Right ventricle myocardium superior (tissue), 1 donor: ENCODE data around the gene CCDC154. TPM values are rescaled to one million over a fixed set of nuclear protein-coding genes. Genes with fewer than 3 reads are reported as not detected.

Experiments
- ATAC-seq: fragments of 200-7000 bp; cut with Tn5 transposase; one replicate; pipeline ENCODE4 v1.9.1; 2020; ENCODE audit warnings: mild to moderate bottlenecking; ENCODE audit not compliant: poor library complexity
- DNase-seq: peaks from one replicate; pipeline ENCODE4 v3.0.0-alpha.2; 2020
- intact Hi-C: fragments of 100-400 bp; cut with DNase I; formaldehyde crosslinking; loops from one replicate; pipeline ENCODE4 v1.11.2; 2022
- total RNA-seq: library from RNA; stranded (reverse); fragmentation: NEBNext Ultra II Directional; extraction: Animal tissue kit (Norgen Biotek cat#: 25700); gene quantifications from one replicate; pipeline ENCODE4 v1.2.1, GENCODE V29; 2021
- donor health status: DM: no; HTN: yes; CAD: no; lungs with severe emphysema.

The CCDC154 gene
- total RNA-seq, 1 donor from 2014 or later: 0.81 TPM

- intact Hi-C loops: no loop called here
- ATAC-seq: no peak
- DNase-seq: no peak
Measured at GRCh38 chr16:1458336-1458976, 14.1 kb upstream of the CCDC154 start.

- no peak for ATAC-seq
Measured at GRCh38 chr16:1457489-1458245, 13.3 kb upstream of the CCDC154 start.

DNA sequence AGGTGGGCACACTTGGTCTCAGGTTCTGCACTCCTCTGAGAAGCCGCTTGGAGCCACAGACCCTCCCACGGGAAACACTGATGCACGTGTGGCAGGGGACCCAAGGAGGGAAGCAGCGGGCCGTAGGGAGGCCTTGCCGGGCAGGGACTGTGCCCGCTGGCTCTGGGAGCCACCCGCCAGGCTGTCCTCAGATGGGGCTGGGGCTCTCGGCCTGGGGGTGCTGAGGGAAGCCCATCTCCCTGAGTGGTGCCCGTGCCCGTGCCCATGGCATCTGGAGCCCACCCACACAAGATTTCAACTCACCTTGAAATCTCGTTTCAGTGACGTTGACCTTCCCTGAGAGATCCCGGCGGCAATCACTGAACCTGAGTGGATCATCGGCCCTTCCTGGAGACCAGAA is 12.6 kb upstream of the CCDC154 start:
- intact Hi-C loops: no loop called here
- DNase-seq (no peak), ATAC-seq (no peak)

More at GRCh38 chr16:1457489-1458245, 13.3 kb upstream of the CCDC154 start:
- intact Hi-C loops: no loop called here
- no peak for DNase-seq

DNA sequence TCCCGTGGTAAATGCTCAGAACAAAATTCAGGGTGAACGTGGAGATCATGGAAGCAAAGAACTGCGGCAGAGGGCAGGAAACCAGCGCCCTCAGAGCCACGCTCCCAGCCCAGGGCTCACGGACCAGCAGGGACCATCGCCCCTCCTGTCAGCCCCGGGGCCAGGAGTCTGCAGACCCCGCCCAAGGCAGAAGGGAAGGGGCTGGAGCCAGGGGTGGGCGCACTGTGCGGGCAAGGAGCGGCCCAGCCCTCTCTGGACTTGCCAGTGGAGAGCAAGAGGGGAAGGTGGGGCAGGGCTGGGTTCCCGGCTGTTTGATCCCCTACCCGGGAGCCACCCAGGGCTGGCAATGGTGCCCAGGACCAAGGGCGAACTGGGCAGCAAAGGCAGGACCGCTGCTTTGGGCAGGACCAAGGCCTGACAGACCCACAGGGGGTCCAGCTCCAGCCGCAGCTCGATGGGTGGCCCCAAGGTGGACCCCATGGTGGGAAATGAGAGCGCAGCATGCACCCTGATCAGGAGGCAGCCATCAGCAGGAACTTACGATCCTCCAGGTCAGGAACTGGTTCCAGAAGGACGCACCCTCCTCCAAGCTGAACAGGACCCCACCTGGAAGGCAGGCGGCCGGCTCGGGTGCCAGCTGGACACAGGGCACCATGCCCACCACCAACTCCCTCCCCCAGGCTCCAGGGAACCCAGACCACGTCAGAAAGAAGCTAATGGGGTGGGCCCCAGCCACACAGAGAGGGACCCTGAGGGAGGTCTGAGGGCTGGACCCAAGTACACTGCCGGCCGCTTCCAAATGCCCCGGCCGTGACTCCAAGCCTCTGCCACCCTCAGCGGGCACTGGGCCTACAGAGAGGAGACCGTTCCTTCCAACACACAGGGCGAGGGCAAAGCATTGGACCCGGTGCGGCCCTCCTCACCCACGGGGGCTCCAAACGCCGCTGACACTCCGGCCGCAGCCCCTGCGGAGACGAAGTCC is 11.1 kb upstream of the CCDC154 start:
- intact Hi-C loops: no loop called here
- ATAC-seq (no peak), DNase-seq (no peak)

DNA sequence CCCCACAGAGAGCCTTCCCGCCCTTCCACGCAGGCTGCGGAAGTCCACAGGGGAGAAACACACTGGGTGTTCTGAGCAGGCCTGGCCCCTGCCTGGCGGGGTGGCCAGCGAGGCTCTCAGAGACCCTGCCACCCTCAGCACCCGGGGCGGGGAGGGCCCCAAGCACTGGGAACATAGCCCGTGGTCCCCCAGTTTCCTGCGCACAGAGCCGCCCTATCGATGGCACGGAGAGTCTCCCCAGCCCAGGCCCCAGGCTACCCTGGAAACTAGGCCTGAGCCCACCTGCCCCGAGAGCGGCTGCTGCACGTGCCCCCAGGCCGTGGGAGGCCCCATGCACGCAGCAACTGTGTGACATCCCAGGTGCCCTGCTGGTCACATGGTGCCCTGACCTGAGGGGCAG is 10.2 kb upstream of the CCDC154 start:
- no peak for DNase-seq
- no peak for ATAC-seq
- intact Hi-C loops: no loop called here

DNA sequence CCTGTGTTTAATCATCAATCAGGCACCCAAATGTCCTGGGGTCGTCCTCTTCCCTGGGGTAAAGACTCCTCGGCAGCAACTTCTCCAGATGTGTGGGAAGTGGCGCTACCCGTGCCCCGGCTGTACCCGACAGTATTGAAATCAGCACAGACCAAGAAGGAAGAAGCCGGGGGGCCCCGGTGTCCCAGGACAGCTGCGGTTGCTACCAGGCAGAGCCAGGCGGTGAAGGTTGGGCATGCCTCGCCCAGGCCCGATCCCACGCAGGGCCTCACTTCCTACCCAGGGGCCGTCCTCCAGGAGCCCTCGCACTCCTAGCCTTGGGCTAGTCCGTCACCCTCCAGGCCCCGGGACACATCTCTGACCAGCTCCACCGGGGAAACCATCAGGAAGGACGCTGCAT is 9.0 kb upstream of the CCDC154 start:
- intact Hi-C loops: no loop called here
- DNase-seq: no peak
- no peak for ATAC-seq

GRCh38 chr16:1452530-1452929 is 8.2 kb upstream of the CCDC154 start:
- intact Hi-C loops: no loop called here
- DNase-seq (no peak), ATAC-seq (no peak)

DNA sequence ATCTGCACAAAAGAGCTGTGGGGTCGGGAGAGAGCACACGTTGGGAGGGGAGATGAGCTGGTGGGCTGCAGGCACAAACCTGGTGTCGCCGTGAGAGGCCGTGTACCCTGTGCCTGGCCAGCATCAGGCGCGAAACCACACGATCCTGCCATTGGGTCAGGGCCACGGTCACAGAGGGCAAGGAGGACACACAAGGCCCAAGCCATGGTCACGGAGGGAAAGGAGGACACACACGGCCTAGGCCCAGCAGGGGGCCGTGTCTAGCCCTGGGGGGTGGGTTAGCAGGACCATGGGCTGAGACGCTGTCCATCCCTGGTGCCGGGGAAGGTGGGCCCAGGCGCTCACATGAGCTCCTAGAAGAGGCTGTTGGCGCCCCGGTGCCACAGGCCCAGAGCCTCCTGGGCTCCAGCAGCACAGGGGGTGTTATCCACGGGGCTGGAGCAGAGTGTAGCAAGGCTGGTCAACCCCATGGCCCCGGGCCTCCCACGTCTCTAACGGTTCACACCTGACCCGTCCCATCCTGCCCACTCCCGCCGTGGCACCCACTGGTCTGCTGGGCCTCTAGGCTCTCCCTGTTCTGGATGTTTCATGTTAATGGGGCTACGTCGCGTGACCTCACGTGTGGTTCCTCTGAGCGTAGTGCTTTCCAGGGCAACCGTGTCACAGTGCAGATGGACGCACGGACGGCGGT is 7.5 kb upstream of the CCDC154 start:
- intact Hi-C loops: no loop called here
- no peak for DNase-seq
- ATAC-seq: no peak

GRCh38 chr16:1450841-1451240 is 6.5 kb upstream of the CCDC154 start:
- DNase-seq: no peak
- intact Hi-C loops: no loop called here
- ATAC-seq: no peak

- intact Hi-C loops: no loop called here
- ATAC-seq (no peak), DNase-seq (no peak)
Measured at GRCh38 chr16:1450218-1450617, 5.9 kb upstream of the CCDC154 start.

- DNase-seq (no peak), ATAC-seq (no peak)
- intact Hi-C loops: no loop called here
Measured at GRCh38 chr16:1449201-1449788, 4.9 kb upstream of the CCDC154 start.

DNA sequence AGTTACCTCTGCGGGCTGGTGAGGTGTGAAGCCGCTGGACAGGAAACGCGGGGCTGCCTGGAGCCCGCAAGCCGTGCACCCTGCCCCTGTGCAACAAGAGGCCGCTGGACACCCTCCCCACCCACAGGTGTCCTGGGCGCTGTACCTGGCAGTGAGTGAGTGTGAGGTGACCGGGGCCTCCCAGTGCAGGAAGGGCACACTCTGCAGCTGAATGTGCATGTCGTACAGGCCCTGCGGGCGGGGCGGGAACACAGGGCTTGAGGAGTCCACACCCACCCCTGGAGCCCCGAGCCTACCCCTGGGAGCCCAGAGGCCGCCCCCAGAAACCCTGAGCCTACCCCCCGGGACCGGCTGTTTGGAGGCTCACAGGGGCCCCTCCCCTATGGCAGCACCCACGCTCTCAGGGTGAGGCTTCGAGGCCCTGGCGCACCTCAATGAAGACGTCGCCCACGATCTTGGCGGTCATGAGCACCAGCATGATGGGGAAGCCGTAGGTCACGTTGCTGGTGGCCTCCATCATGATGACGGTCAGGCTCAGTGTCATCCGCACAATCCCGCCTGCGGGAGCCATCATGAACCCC is 4.3 kb upstream of the CCDC154 start:
- ATAC-seq (no peak), DNase-seq (no peak)
- intact Hi-C loops: no loop called here

- no peak for ATAC-seq
- no peak for DNase-seq
- intact Hi-C loops: no loop called here
Measured at GRCh38 chr16:1447965-1448364, 3.6 kb upstream of the CCDC154 start.

- intact Hi-C loops: no loop called here
- ATAC-seq: no peak
- DNase-seq: no peak
Measured at GRCh38 chr16:1446296-1447080, 2.1 kb upstream of the CCDC154 start.

GRCh38 chr16:1445518-1446203 is 1.3 kb upstream of the CCDC154 start:
- ATAC-seq: no peak
- intact Hi-C loops: no loop called here
- DNase-seq: no peak

DNA sequence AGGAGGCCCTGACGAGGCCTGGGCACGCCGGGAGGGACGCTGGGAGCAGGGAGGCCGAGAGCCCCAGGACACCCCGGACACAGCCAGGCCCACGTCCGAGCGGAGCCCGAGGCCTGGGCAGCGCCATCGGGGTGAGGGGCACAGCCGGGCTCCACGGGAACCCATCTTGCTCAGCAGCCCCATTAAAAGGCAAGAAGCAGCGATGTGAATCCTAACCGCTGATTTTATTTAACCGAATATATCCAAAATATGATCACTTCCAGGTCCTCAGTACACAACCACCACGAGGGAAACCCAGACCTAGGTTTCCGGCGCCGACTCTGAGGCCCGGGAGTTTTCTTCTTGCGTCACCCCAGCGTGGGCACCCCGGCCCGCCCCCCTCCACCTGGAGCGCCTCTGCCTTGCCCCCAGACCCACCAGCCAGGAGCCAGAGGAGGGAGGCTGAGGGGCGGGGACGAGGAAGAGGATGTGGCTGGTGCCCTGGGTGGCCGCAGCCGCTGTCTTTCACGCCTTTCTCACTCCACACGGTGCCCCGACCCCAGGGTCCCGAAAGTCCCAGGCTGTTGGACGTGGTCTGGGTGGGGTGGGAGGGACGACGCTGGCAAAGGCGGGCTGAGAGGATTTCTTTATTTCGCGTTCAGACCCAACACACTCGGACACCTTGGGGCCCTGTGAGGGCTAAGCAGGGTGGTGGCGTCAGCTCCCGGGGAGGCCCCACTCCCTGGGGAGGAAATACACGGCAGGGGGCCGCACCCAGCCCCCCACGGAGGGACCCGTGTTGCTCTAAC is 568 bp upstream of the CCDC154 start:
- intact Hi-C loops: no loop called here
- DNase-seq (no peak), ATAC-seq (no peak)
